Vagina (tissue), 2 donors: ENCODE results near the gene APBB1IP. TPM values are rescaled to one million over a fixed set of nuclear protein-coding genes. Genes with fewer than 3 reads are reported as not detected.
"Not testable (repeated sequence)": the region's sequence is repeated elsewhere in the genome, so short reads cannot be mapped to it uniquely, and the experiment has no call there.

Experiments used
- DNase-seq, 2 donors: peaks; one replicate each; pipeline ENCODE4 v3.0.0-alpha.2; 2017; ENCODE audit errors: extremely low spot score in 2 of 2
- H3K27ac ChIP-seq: fragments of 200-600 bp; sonication (generic); one replicate; pipeline ENCODE4 v1.5.1; 2019
- H3K27me3 ChIP-seq: fragments of 200-600 bp; sonication (generic); one replicate; pipeline ENCODE4 v1.5.1; 2019
- H3K36me3 ChIP-seq, 2 donors: fragments of 200-600 bp; sonication (generic); one replicate each; pipeline ENCODE4 v1.5.1; 2017 to 2019
- H3K4me1 ChIP-seq: fragments of 200-600 bp; sonication (generic); one replicate; pipeline ENCODE4 v1.5.1; 2019
- H3K4me3 ChIP-seq, 2 donors: fragments of 200-600 bp; sonication (generic); 1 replicate in 1 of 2; 2 replicates in 1 of 2; pipeline ENCODE4 v1.5.1; 2016 to 2019
- H3K9me3 ChIP-seq: fragments of 200-600 bp; sonication (generic); one replicate; pipeline ENCODE4 v1.5.1; 2019
- CTCF ChIP-seq, 3 experiments: fragments of 450-650 bp in 2 of 3; fragments of 200-600 bp in 1 of 3; sonication (generic) in 1 of 3; IDR thresholded peaks; one replicate each; pipeline ENCODE4 v1.5.1; 2017 to 2019; ENCODE audit warnings: antibody characterized with exemption in 3 of 3, mild to moderate bottlenecking in 2 of 3, moderate library complexity in 2 of 3
- POLR2A ChIP-seq, 2 donors: fragments of 450-650 bp; IDR thresholded peaks; one replicate each; pipeline ENCODE4 v1.6.1; 2017; ENCODE audit warnings: antibody characterized with exemption in 2 of 2, mild to moderate bottlenecking in 2 of 2, moderate library complexity in 2 of 2
- POLR2AphosphoS5 ChIP-seq, 2 donors: sonication (generic); formaldehyde crosslinking; IDR thresholded peaks; one replicate each; pipeline ENCODE4 v1.9.0; 2017; ENCODE audit warnings: antibody characterized with exemption in 2 of 2, mild to moderate bottlenecking in 2 of 2, low read depth in 1 of 2; ENCODE audit not compliant: insufficient read depth in 1 of 2
- intact Hi-C: fragments of 100-400 bp; cut with DNase I; formaldehyde crosslinking; loops from one replicate; pipeline ENCODE4 v1.15.1; 2023
- total RNA-seq: library from RNA; depleted of rRNA; stranded (reverse); fragments of >200 nt; gene quantifications from one replicate; pipeline ENCODE4 v1.2.3, GENCODE V29; 2016

The APBB1IP gene
- total RNA-seq, 1 donor from 2014 or later = 7.4 TPM

GRCh38 chr10:26574783-26575182 is 136.6 kb downstream of the APBB1IP start:
- TF ChIP-seq POLR2AphosphoS5 (IDR thresholded peaks at IDR 0.05; ENCODE audit: insufficient read depth in 1 of 2, low read depth in 1 of 2) (no peak), CTCF (IDR thresholded peaks at IDR 0.05) (no peak), POLR2A (IDR thresholded peaks at IDR 0.05) (no peak)
- intact Hi-C loops = no loop called here
- H3K9me3 ChIP-seq = no peaks in the 10 kb centered on the region
- no peak for DNase-seq
- H3K4me3 ChIP-seq = no peak overlapping the region
- H3K36me3 ChIP-seq = no peaks in the 10 kb centered on the region
- H3K27me3 ChIP-seq = no peaks in the 10 kb centered on the region
- no peak overlapping the region for H3K27ac ChIP-seq
- H3K4me1 ChIP-seq = no peaks in the 10 kb centered on the region

- intact Hi-C loops, H3K36me3 ChIP-seq, H3K27ac ChIP-seq, H3K4me1 ChIP-seq, H3K27me3 ChIP-seq, DNase-seq, H3K4me3 ChIP-seq, H3K9me3 ChIP-seq: not testable (repeated sequence)
Observed at GRCh38 chr10:26578371-26578770, 140.2 kb downstream of the APBB1IP start.

- no peak for DNase-seq
- no peaks in the 10 kb centered on the region for H3K36me3 ChIP-seq
- H3K4me1 ChIP-seq = no peaks in the 10 kb centered on the region
- H3K9me3 ChIP-seq = no peaks in the 10 kb centered on the region
- no peaks in the 10 kb centered on the region for H3K27me3 ChIP-seq
- no peak overlapping the region for H3K27ac ChIP-seq
- intact Hi-C loops = no loop called here
- TF ChIP-seq POLR2A (IDR thresholded peaks at IDR 0.05) (no peak), POLR2AphosphoS5 (IDR thresholded peaks at IDR 0.05; ENCODE audit: insufficient read depth in 1 of 2, low read depth in 1 of 2) (no peak), CTCF (IDR thresholded peaks at IDR 0.05) (no peak)
- no peak overlapping the region for H3K4me3 ChIP-seq
Observed at GRCh38 chr10:26579256-26580063, 141.3 kb downstream of the APBB1IP start.

GRCh38 chr10:26586211-26586610 is 148.1 kb downstream of the APBB1IP start:
- Histone ChIP-seq H3K9me3 (no peaks in the 10 kb centered on the region), H3K4me1 (no peaks in the 10 kb centered on the region), H3K27me3 (no peaks in the 10 kb centered on the region), H3K27ac (no peak overlapping the region), H3K4me3 (no peak overlapping the region), H3K36me3 (no peaks in the 10 kb centered on the region)
- TF ChIP-seq CTCF (IDR thresholded peaks at IDR 0.05) (no peak), POLR2A (IDR thresholded peaks at IDR 0.05) (no peak), POLR2AphosphoS5 (IDR thresholded peaks at IDR 0.05; ENCODE audit: insufficient read depth in 1 of 2, low read depth in 1 of 2) (no peak)
- no peak for DNase-seq
- intact Hi-C loops = no loop called here

GRCh38 chr10:26588611-26589010 is 150.5 kb downstream of the APBB1IP start:
- no peaks in the 10 kb centered on the region for H3K36me3 ChIP-seq
- DNase-seq = no peak
- intact Hi-C loops = no loop called here
- H3K27ac ChIP-seq = no peak overlapping the region
- TF ChIP-seq POLR2AphosphoS5 (IDR thresholded peaks at IDR 0.05; ENCODE audit: insufficient read depth in 1 of 2, low read depth in 1 of 2) (no peak), POLR2A (IDR thresholded peaks at IDR 0.05) (no peak), CTCF (IDR thresholded peaks at IDR 0.05) (no peak)
- H3K4me1 ChIP-seq = no peaks in the 10 kb centered on the region
- no peaks in the 10 kb centered on the region for H3K27me3 ChIP-seq
- H3K9me3 ChIP-seq = no peaks in the 10 kb centered on the region
- no peak overlapping the region for H3K4me3 ChIP-seq

GRCh38 chr10:26589813-26590212 is 151.7 kb downstream of the APBB1IP start:
- H3K4me1 ChIP-seq, H3K9me3 ChIP-seq, DNase-seq, H3K27me3 ChIP-seq, H3K27ac ChIP-seq, intact Hi-C loops, H3K36me3 ChIP-seq, H3K4me3 ChIP-seq: not testable (repeated sequence)
